Loucy (cell line): ENCODE results near the gene C4B.
"Not testable (repeated sequence)": the region's sequence is repeated elsewhere in the genome, so short reads cannot be mapped to it uniquely, and the experiment has no call there.

Experiments
- H2AFZ ChIP-seq: fragments of 200-600 bp; sonication (generic); 2 replicates; pipeline ENCODE4 v1.6.0; 2016; ENCODE audit warnings: antibody characterized with exemption, mild to moderate bottlenecking, low read length, moderate library complexity
- H3F3A ChIP-seq: fragments of 200-600 bp; 2 replicates; pipeline ENCODE4 v1.6.0; 2016; ENCODE audit warnings: antibody characterized with exemption, low read depth, mild to moderate bottlenecking
- H3K27me3 ChIP-seq: fragments of 200-600 bp; sonication (generic); 2 replicates; pipeline ENCODE4 v1.6.1; 2014; ENCODE audit warnings: low read length, mild to moderate bottlenecking; ENCODE audit not compliant: insufficient read depth, poor library complexity, severe bottlenecking
- H3K36me3 ChIP-seq: fragments of 200-600 bp; sonication (generic); 2 replicates; pipeline ENCODE4 v1.6.1; 2016; ENCODE audit warnings: low read length; ENCODE audit not compliant: insufficient read depth
- H3K4me1 ChIP-seq: fragments of 200-600 bp; sonication (generic); 2 replicates; pipeline ENCODE4 v1.5.1; 2014; ENCODE audit warnings: low read length, mild to moderate bottlenecking; ENCODE audit not compliant: insufficient read depth, poor library complexity, severe bottlenecking
- H3K4me2 ChIP-seq: fragments of 200-600 bp; sonication (generic); 2 replicates; pipeline ENCODE4 v1.6.0; 2014; ENCODE audit warnings: antibody characterized with exemption, low read length, low read depth, mild to moderate bottlenecking; ENCODE audit not compliant: poor library complexity, severe bottlenecking
- H3K4me3 ChIP-seq: fragments of 200-600 bp; sonication (generic); 2 replicates; pipeline ENCODE4 v1.5.1; 2014; ENCODE audit warnings: low read length, mild to moderate bottlenecking, mixed read lengths; ENCODE audit not compliant: poor library complexity, severe bottlenecking
- H3K79me2 ChIP-seq: fragments of 200-600 bp; sonication (generic); 2 replicates; pipeline ENCODE4 v1.6.1; 2014; ENCODE audit warnings: low read length; ENCODE audit not compliant: insufficient read depth
- H3K9ac ChIP-seq: fragments of 200-600 bp; sonication (generic); 2 replicates; pipeline ENCODE4 v1.6.0; 2014; ENCODE audit warnings: mild to moderate bottlenecking, low read depth, low read length, moderate library complexity; ENCODE audit not compliant: poor library complexity, severe bottlenecking
- H3K9me2 ChIP-seq: fragments of 200-600 bp; sonication (generic); replicated peaks from 2 replicates; pipeline ENCODE4 v1.6.1; 2016; ENCODE audit warnings: low read depth, low read length, mixed read lengths
- H3K9me3 ChIP-seq: fragments of 200-600 bp; sonication (generic); 2 replicates; pipeline ENCODE4 v1.6.1; 2014; ENCODE audit warnings: mild to moderate bottlenecking, antibody characterized with exemption, low read length, low read depth; ENCODE audit not compliant: insufficient read depth
- H4K20me1 ChIP-seq: fragments of 200-600 bp; sonication (generic); 2 replicates; pipeline ENCODE4 v1.6.0; 2014; ENCODE audit warnings: antibody characterized with exemption, low read length, mild to moderate bottlenecking; ENCODE audit not compliant: insufficient read depth, poor library complexity, severe bottlenecking
- EZH2phosphoT487 ChIP-seq: fragments of 200-600 bp; IDR thresholded peaks from 2 replicates; pipeline ENCODE4 v1.6.1; 2018; ENCODE audit warnings: antibody characterized with exemption, mild to moderate bottlenecking, moderate library complexity, borderline replicate concordance
- TF ChIP-seq, protein P1 (sequence below): fragments of 200-600 bp; sonication (generic); conservative IDR thresholded peaks from 2 replicates; pipeline ENCODE4 v1.5.1; 2014; ENCODE audit warnings: mild to moderate bottlenecking, antibody characterized with exemption, low read length

The C4B gene

DNA sequence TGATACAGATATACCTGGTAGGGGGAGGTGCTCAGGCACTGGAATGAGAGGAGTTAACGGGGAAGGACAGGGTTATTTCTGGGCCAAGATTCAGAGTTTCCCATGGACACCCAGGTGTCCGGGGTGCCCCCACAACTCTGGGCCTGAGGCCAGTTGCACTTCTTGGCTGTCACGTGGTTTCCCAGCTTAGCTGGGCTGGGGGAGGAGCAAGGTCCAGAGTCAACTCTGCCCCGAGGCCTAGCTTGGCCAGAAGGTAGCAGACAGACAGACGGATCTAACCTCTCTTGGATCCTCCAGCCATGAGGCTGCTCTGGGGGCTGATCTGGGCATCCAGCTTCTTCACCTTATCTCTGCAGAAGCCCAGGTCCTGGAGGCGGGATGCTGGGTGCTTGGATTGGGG, at the start of gene C4B:
Gene C4B (plus strand): TSS at position 249 of the 400 bp plus-strand sequence. CDS start 51 bp downstream, at position 300.
- H3K9ac ChIP-seq, H3K4me3 ChIP-seq, H3F3A ChIP-seq, H3K9me2 ChIP-seq, H3K9me3 ChIP-seq, H3K27me3 ChIP-seq, H3K4me2 ChIP-seq, H2AFZ ChIP-seq, H3K36me3 ChIP-seq, H4K20me1 ChIP-seq, H3K4me1 ChIP-seq, H3K79me2 ChIP-seq: not testable (repeated sequence)

DNA sequence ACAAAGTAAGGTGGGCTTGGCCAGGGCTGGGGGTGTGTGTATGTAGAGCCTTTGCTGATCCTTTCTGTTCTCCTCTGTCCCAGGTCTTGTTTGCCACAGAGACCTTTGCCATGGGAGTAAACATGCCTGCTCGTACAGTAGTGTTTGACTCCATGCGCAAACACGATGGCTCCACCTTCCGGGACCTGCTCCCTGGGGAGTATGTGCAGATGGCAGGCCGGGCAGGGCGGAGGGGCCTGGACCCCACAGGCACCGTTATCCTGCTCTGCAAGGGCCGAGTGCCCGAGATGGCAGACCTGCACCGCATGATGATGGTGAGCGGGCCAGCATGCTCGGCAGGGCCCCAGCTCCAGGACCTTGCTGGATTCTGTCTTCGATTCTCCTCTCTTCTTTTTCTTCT, 48.9 kb upstream of the C4B start:
- Histone ChIP-seq H3K27me3 (no peaks in the 10 kb centered on the region), H3K9me3 (no peaks in the 10 kb centered on the region), H3K9ac (no peak overlapping the region), H3K79me2 (peaks cover 6% of the 10 kb centered on the region; the same call in 1 of the 2 replicates), H3K4me1 (peaks cover 4% of the 10 kb centered on the region), H4K20me1 (no peaks in the 10 kb centered on the region), H3F3A (no peaks in the 10 kb centered on the region), H3K9me2 (no peaks in the 10 kb centered on the region), H3K4me2 (no peak overlapping the region), H3K4me3 (no peak overlapping the region), H3K36me3 (peaks cover 52% of the 10 kb centered on the region; the same call in 1 of the 2 replicates), H2AFZ (no peak overlapping the region)
- TF ChIP-seq EZH2phosphoT487, result no peak
- TF ChIP-seq, protein P1, sequence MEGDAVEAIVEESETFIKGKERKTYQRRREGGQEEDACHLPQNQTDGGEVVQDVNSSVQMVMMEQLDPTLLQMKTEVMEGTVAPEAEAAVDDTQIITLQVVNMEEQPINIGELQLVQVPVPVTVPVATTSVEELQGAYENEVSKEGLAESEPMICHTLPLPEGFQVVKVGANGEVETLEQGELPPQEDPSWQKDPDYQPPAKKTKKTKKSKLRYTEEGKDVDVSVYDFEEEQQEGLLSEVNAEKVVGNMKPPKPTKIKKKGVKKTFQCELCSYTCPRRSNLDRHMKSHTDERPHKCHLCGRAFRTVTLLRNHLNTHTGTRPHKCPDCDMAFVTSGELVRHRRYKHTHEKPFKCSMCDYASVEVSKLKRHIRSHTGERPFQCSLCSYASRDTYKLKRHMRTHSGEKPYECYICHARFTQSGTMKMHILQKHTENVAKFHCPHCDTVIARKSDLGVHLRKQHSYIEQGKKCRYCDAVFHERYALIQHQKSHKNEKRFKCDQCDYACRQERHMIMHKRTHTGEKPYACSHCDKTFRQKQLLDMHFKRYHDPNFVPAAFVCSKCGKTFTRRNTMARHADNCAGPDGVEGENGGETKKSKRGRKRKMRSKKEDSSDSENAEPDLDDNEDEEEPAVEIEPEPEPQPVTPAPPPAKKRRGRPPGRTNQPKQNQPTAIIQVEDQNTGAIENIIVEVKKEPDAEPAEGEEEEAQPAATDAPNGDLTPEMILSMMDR, result no peak

DNA sequence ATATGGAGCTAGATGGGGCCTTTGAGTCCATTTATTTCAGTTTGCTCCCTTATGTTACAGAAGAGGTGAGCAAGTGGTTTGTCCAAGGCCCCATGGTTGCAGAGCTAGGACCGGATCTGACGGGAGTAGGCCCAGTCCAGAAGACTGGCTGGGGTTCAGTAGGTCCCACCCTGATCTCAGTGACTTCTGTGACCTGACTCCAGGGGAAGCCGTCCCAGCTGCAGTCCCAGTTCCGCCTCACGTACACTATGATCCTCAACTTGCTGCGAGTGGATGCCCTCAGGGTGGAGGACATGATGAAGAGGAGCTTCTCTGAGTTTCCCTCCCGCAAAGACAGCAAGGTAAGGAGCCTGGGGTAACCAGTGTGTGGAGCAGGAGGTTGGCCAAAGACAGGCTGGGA, 48.1 kb upstream of the C4B start:
- peaks cover 14% of the 10 kb centered on the region for H3K79me2 ChIP-seq
- H2AFZ ChIP-seq, result no peak overlapping the region
- peaks cover 7% of the 10 kb centered on the region for H3K4me1 ChIP-seq
- H3K36me3 ChIP-seq, result peaks cover 52% of the 10 kb centered on the region; the same call in 1 of the 2 replicates
- H3K4me3 ChIP-seq, result no peak overlapping the region
- no peak overlapping the region for H3K9ac ChIP-seq
- H3F3A ChIP-seq, result no peaks in the 10 kb centered on the region
- no peaks in the 10 kb centered on the region for H3K27me3 ChIP-seq
- no peaks in the 10 kb centered on the region for H4K20me1 ChIP-seq
- no peak for TF ChIP-seq EZH2phosphoT487
- TF ChIP-seq, protein P1, result no peak
- H3K9me3 ChIP-seq, result no peaks in the 10 kb centered on the region
- H3K4me2 ChIP-seq, result no peak overlapping the region
- no peaks in the 10 kb centered on the region for H3K9me2 ChIP-seq
